MM.1S (cell line): ENCODE results near the gene GFRA3.

ENCODE experiments used
- CTCF ChIP-seq: fragments of 300-600 bp; sonication (generic); IDR thresholded peaks from 2 replicates; pipeline ENCODE4 v1.5.1; 2016; ENCODE audit warnings: antibody characterized with exemption, low read length, mixed read lengths
- EZH2phosphoT487 ChIP-seq: fragments of 300-600 bp; sonication (generic); IDR thresholded peaks from 2 replicates; pipeline ENCODE4 v1.6.1; 2018; ENCODE audit warnings: antibody characterized with exemption, low read length

- no peak for TF ChIP-seq CTCF
- TF ChIP-seq EZH2phosphoT487: no peak
These were observed 2.1 kb upstream of the GFRA3 start for GRCh38 chr5:138276402-138277054.
